K562 (cell line): Measurements from ENCODE around the gene COL11A2. TPM values are rescaled to one million over a fixed set of nuclear protein-coding genes. Genes with fewer than 3 reads are reported as not detected.

ENCODE experiments used
- BCOR ChIP-seq: fragments of 450-650 bp; IDR thresholded peaks from 2 replicates; pipeline ENCODE4 v1.6.1; 2016
- CREB1 ChIP-seq, 2 experiments: sonication (generic) in 1 of 2; formaldehyde crosslinking in 1 of 2; IDR thresholded peaks; 2 replicates each; pipeline versions ENCODE4 v1.6.1 to v1.8.0; 2012 to 2022; ENCODE audit warnings: inconsistent platforms in 1 of 2, mild to moderate bottlenecking in 1 of 2, missing genetic modification reagents in 1 of 2, moderate library complexity in 1 of 2
- E2F6 ChIP-seq, 2 experiments: IDR thresholded peaks; 2 replicates each; pipeline ENCODE4 v1.6.1; 2011; ENCODE audit warnings: borderline replicate concordance in 1 of 2, control low read depth in 1 of 2, low read depth in 1 of 2, low read length in 1 of 2, mild to moderate bottlenecking in 1 of 2, mixed read lengths in 1 of 2, moderate library complexity in 1 of 2; ENCODE audit not compliant: insufficient read depth in 1 of 2, insufficient read length in 1 of 2, poor library complexity in 1 of 2, severe bottlenecking in 1 of 2; ENCODE audit errors: extremely low read depth in 1 of 2
- ELF4 ChIP-seq: fragments of 450-650 bp; formaldehyde crosslinking; IDR thresholded peaks from 2 replicates; pipeline ENCODE4 v1.4.0; 2022; ENCODE audit warnings: missing genetic modification characterization
- KHSRP ChIP-seq: fragments of 450-650 bp; IDR thresholded peaks from 2 replicates; pipeline ENCODE4 v1.6.1; 2017
- MTA2 ChIP-seq: fragments of 450-650 bp; IDR thresholded peaks from 2 replicates; pipeline ENCODE4 v1.6.1; 2016; ENCODE audit warnings: low read depth
- PTRF ChIP-seq: fragments of 450-650 bp; IDR thresholded peaks from 2 replicates; pipeline ENCODE4 v1.6.1; 2016; ENCODE audit warnings: mild to moderate bottlenecking, missing genetic modification characterization, missing compliant biosample characterization
- TARDBP ChIP-seq: fragments of 450-650 bp; IDR thresholded peaks from 2 replicates; pipeline ENCODE4 v1.6.1; 2016
- TBP ChIP-seq: optimal IDR thresholded peaks from 2 replicates; pipeline ENCODE3; 2011; ENCODE audit warnings: low read depth, low read length, improper control_type of control experiment
- YY1 ChIP-seq, 3 experiments: IDR thresholded peaks; 2 replicates each; pipeline ENCODE4 v1.6.1; 2011; ENCODE audit warnings: low read length in 2 of 3, mild to moderate bottlenecking in 2 of 3, moderate library complexity in 2 of 3, borderline replicate concordance in 1 of 3, control low read depth in 1 of 3, low read depth in 1 of 3; ENCODE audit not compliant: insufficient read depth in 3 of 3, insufficient replicate concordance in 2 of 3, control insufficient read depth in 1 of 3, insufficient read length in 1 of 3; ENCODE audit errors: extremely low read depth in 1 of 3
- ZNF445 ChIP-seq: fragments of 250-450 bp; sonication (Bioruptor Pico); IDR thresholded peaks from 2 replicates; pipeline ENCODE4 v1.4.0; 2020; ENCODE audit warnings: low read depth, mild to moderate bottlenecking, moderate library complexity
- ZNF76 ChIP-seq: fragments of 250-450 bp; sonication (Bioruptor Pico); IDR thresholded peaks from 2 replicates; pipeline ENCODE4 v1.4.0; 2020; ENCODE audit warnings: mild to moderate bottlenecking, moderate library complexity, borderline replicate concordance
- polyA plus RNA-seq, 8 experiments: library from polyadenylated mRNA; depleted of rRNA in 4 of 8; stranded (reverse) in 5 of 8; unstranded in 3 of 8; fragments of >200 nt; fragmentation: Nextera tagmentation in 2 of 8; fragmentation: Illumina TruSeq in 1 of 8; extraction: Ambion mirVana in 2 of 8; extraction: Trizol in 1 of 8; gene quantifications; 2 replicates each; pipeline versions ENCODE4 v1.2.1 to v1.2.3, GENCODE V29; 2011 to 2014; ENCODE audit warnings: inconsistent platforms in 1 of 8, missing spikeins in 1 of 8
- total RNA-seq, 7 experiments: library from RNA; depleted of rRNA in 6 of 7; stranded (reverse); fragments of >200 nt in 6 of 7; fragmentation: Illumina TruSeq in 2 of 7; extraction: Trizol in 2 of 7; gene quantifications; 2 replicates each; pipeline versions ENCODE4 v1.2.1 to v1.2.3, GENCODE V29; 2011 to 2021; ENCODE audit warnings: low replicate concordance in 1 of 7
- TF ChIP-seq, protein P1 (sequence below): fragments of 250-450 bp; sonication (Bioruptor Pico); IDR thresholded peaks from 2 replicates; pipeline ENCODE4 v1.4.0; 2020; ENCODE audit warnings: borderline replicate concordance
- TF ChIP-seq, protein P2 (sequence below): sonication (generic); formaldehyde crosslinking; IDR thresholded peaks from 2 replicates; pipeline ENCODE4 v1.8.1; 2023; ENCODE audit warnings: missing genetic modification reagents, mild to moderate bottlenecking, borderline replicate concordance
- TF ChIP-seq, protein P3 (sequence below): sonication (generic); formaldehyde crosslinking; IDR thresholded peaks from 2 replicates; pipeline ENCODE4 v1.5.0; 2020; ENCODE audit warnings: missing genetic modification reagents

Gene COL11A2
- total and polyA plus RNA-seq, 9 of the 15 experiments (the other 6 are each of a cell fraction or from before 2014, with no cell fraction given), result 0.04 to 0.35 (median 0.09) TPM; not detected in 1

GRCh38 chr6:33208091-33208967, 16.1 kb upstream of the COL11A2 start, which contains the start of gene RING1 (continued):
- TF ChIP-seq ELF4 (CRISPR knock-in tag) (0 out of 2 replicates have a peak, but pooled peaks have one; percentile 20), ZNF445 (CRISPR knock-in tag) (no peak), YY1 (IDR thresholded peaks at IDR 0.05; ENCODE audit: borderline replicate concordance in 1 of 3, control insufficient read depth in 1 of 3, extremely low read depth in 1 of 3, insufficient read depth in 3 of 3, insufficient read length in 1 of 3, insufficient replicate concordance in 2 of 3, low read depth in 1 of 3, low read length in 2 of 3) (peak; percentile 82 to 96 (median 91)), CREB1 (IDR thresholded peaks at IDR 0.05) (peak; percentile 96), CREB1 (CRISPR knock-in tag; IDR thresholded peaks at IDR 0.05) (peak; percentile 98), PTRF (tag) (no peak), TARDBP (peak; percentile 99), MTA2 (peak; percentile 64), ZNF76 (CRISPR knock-in tag) (no peak), E2F6 (IDR thresholded peaks at IDR 0.05; ENCODE audit: borderline replicate concordance in 1 of 2, extremely low read depth in 1 of 2, insufficient read depth in 1 of 2, insufficient read length in 1 of 2, low read depth in 1 of 2, low read length in 1 of 2, poor library complexity in 1 of 2, severe bottlenecking in 1 of 2) (peak; percentile 73 to 76), BCOR (peak; percentile 59), TBP (peak; percentile 88), KHSRP (no peak; the same call in 1 of the 2 replicates)
- TF ChIP-seq, protein P1, sequence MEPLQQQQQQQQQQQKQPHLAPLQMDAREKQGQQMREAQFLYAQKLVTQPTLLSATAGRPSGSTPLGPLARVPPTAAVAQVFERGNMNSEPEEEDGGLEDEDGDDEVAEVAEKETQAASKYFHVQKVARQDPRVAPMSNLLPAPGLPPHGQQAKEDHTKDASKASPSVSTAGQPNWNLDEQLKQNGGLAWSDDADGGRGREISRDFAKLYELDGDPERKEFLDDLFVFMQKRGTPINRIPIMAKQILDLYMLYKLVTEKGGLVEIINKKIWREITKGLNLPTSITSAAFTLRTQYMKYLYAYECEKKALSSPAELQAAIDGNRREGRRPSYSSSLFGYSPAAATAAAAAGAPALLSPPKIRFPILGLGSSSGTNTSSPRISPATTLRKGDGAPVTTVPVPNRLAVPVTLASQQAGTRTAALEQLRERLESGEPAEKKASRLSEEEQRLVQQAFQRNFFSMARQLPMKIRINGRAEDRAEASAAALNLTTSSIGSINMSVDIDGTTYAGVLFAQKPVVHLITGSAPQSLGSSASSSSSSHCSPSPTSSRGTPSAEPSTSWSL, result no peak
- TF ChIP-seq, protein P2, sequence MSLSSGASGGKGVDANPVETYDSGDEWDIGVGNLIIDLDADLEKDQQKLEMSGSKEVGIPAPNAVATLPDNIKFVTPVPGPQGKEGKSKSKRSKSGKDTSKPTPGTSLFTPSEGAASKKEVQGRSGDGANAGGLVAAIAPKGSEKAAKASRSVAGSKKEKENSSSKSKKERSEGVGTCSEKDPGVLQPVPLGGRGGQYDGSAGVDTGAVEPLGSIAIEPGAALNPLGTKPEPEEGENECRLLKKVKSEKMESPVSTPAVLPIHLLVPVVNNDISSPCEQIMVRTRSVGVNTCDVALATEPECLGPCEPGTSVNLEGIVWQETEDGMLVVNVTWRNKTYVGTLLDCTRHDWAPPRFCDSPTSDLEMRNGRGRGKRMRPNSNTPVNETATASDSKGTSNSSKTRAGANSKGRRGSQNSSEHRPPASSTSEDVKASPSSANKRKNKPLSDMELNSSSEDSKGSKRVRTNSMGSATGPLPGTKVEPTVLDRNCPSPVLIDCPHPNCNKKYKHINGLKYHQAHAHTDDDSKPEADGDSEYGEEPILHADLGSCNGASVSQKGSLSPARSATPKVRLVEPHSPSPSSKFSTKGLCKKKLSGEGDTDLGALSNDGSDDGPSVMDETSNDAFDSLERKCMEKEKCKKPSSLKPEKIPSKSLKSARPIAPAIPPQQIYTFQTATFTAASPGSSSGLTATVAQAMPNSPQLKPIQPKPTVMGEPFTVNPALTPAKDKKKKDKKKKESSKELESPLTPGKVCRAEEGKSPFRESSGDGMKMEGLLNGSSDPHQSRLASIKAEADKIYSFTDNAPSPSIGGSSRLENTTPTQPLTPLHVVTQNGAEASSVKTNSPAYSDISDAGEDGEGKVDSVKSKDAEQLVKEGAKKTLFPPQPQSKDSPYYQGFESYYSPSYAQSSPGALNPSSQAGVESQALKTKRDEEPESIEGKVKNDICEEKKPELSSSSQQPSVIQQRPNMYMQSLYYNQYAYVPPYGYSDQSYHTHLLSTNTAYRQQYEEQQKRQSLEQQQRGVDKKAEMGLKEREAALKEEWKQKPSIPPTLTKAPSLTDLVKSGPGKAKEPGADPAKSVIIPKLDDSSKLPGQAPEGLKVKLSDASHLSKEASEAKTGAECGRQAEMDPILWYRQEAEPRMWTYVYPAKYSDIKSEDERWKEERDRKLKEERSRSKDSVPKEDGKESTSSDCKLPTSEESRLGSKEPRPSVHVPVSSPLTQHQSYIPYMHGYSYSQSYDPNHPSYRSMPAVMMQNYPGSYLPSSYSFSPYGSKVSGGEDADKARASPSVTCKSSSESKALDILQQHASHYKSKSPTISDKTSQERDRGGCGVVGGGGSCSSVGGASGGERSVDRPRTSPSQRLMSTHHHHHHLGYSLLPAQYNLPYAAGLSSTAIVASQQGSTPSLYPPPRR, result 0 out of 2 replicates have a peak, but pooled peaks have one; percentile 12
- TF ChIP-seq, protein P3, sequence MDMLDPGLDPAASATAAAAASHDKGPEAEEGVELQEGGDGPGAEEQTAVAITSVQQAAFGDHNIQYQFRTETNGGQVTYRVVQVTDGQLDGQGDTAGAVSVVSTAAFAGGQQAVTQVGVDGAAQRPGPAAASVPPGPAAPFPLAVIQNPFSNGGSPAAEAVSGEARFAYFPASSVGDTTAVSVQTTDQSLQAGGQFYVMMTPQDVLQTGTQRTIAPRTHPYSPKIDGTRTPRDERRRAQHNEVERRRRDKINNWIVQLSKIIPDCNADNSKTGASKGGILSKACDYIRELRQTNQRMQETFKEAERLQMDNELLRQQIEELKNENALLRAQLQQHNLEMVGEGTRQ, result no peak
